K562 (cell line): ENCODE results near the gene LRMDA. TPM values are rescaled to one million over a fixed set of nuclear protein-coding genes. Genes with fewer than 3 reads are reported as not detected.

Experiments used
- ATAC-seq: fragments of 200-7000 bp; cut with Tn5 transposase; 3 replicates; pipeline ENCODE4 v1.9.1; 2020; ENCODE audit warnings: moderate library complexity
- BruUV-seq: library from RNA; stranded (reverse); fragments of 400-500 nt; replicated peaks from 2 replicates; lab custom pipeline; 2021; lab: Mats Ljungman, UMichigan
- CTCF ChIA-PET: fragments of 300-600 bp; formaldehyde crosslinking; extraction: SDS; loops from one replicate; lab custom pipeline; 2021; ENCODE audit warnings: low intra/inter-chr PET ratio; lab: Yijun Ruan, JAX
- POLR2A ChIA-PET: fragments of 300-600, 350-650 bp; sonication (Branson Sonifier 250); formaldehyde crosslinking; extraction: SDS; loops from one replicate; lab custom pipeline; 2021; ENCODE audit warnings: antibody characterized with exemption, inconsistent platforms; lab: Yijun Ruan, JAX
- DNase-seq, 4 experiments: peaks; one replicate each; pipeline versions ENCODE4 v3.0.0 to v3.0.0-alpha.2; 2011 to 2018; ENCODE audit warnings: low spot score in 3 of 4, mixed read lengths in 3 of 4; ENCODE audit errors: extremely low read depth in 1 of 4
- FAIRE-seq: peaks from 2 replicates; lab custom pipeline; 2011; peaks lifted over from hg19 to GRCh38; lab: Jason Lieb, UNC
- H2AFZ ChIP-seq: 2 replicates; pipeline ENCODE4 v1.6.0; 2011; ENCODE audit warnings: low read depth, low read length, control low read depth, inconsistent platforms
- H3K27ac ChIP-seq: fragments of 200-600 bp; 3 replicates; pipeline ENCODE4 v1.8.0; 2011; ENCODE audit warnings: low read depth, mild to moderate bottlenecking, control low read depth, inconsistent platforms, low read length, moderate library complexity, mixed read lengths; ENCODE audit errors: extremely low read depth
- H3K27me3 ChIP-seq, 2 experiments: fragments of 300-600 bp in 1 of 2; 2 replicates in 1 of 2; 3 replicates in 1 of 2; pipeline versions ENCODE4 v1.6.0 to v1.8.0; 2011; ENCODE audit warnings: inconsistent platforms in 2 of 2, low read length in 2 of 2, mild to moderate bottlenecking in 1 of 2, mixed read lengths in 1 of 2, moderate library complexity in 1 of 2; ENCODE audit not compliant: control insufficient read depth in 2 of 2, insufficient read depth in 2 of 2
- H3K36me3 ChIP-seq: fragments of 300-600 bp; 3 replicates; pipeline ENCODE4 v1.8.0; 2011; ENCODE audit warnings: mild to moderate bottlenecking, low read length, inconsistent platforms; ENCODE audit not compliant: control insufficient read depth, insufficient read depth
- H3K4me1 ChIP-seq, 2 experiments: fragments of 200-600 bp in 1 of 2; replicated peaks in 1 of 2; 2 replicates in 1 of 2; 3 replicates in 1 of 2; pipeline versions ENCODE4 v1.5.1 to v1.8.0; 2011; ENCODE audit warnings: inconsistent platforms in 2 of 2, low read length in 2 of 2, mild to moderate bottlenecking in 1 of 2, mixed read lengths in 1 of 2, moderate library complexity in 1 of 2; ENCODE audit not compliant: control insufficient read depth in 2 of 2, insufficient read depth in 2 of 2
- H3K4me2 ChIP-seq: 2 replicates; pipeline ENCODE4 v1.6.1; 2011; ENCODE audit warnings: low read length, control low read depth, inconsistent platforms, mixed read lengths; ENCODE audit not compliant: insufficient read depth
- H3K4me3 ChIP-seq: fragments of 200-600 bp; sonication (generic), shearing (Covaris generic); 2 replicates; pipeline ENCODE4 v1.5.1; 2016; ENCODE audit warnings: control low read depth, inconsistent platforms
- H3K79me2 ChIP-seq: fragments of 200-600 bp; 3 replicates; pipeline ENCODE4 v1.8.0; 2011; ENCODE audit warnings: low read length, inconsistent platforms; ENCODE audit not compliant: control insufficient read depth, insufficient read depth
- H3K9ac ChIP-seq, 2 experiments: 2 replicates each; pipeline versions ENCODE4 v1.6.0 to v1.6.1; 2011; ENCODE audit warnings: low read depth in 2 of 2, low read length in 2 of 2, control low read depth in 1 of 2, inconsistent platforms in 1 of 2, mild to moderate bottlenecking in 1 of 2, mixed read lengths in 1 of 2; ENCODE audit not compliant: insufficient read depth in 1 of 2
- H3K9me1 ChIP-seq: one replicate; pipeline ENCODE4 v1.6.0; 2011; ENCODE audit warnings: inconsistent platforms, mild to moderate bottlenecking, low read length, moderate library complexity; ENCODE audit not compliant: control insufficient read depth, insufficient read depth
- H3K9me3 ChIP-seq: replicated peaks from 2 replicates; pipeline ENCODE4 v1.5.1; 2011; ENCODE audit warnings: low read depth, low read length, inconsistent platforms; ENCODE audit not compliant: control insufficient read depth, insufficient read depth
- H4K20me1 ChIP-seq: replicated peaks from 2 replicates; pipeline ENCODE4 v1.6.1; 2011; ENCODE audit warnings: low read length, inconsistent platforms, mixed read lengths; ENCODE audit not compliant: control insufficient read depth, insufficient read depth
- CSDE1 ChIP-seq, 2 experiments: fragments of 450-650 bp; IDR thresholded peaks; 2 replicates each; pipeline ENCODE4 v1.6.1; 2016; ENCODE audit warnings: mild to moderate bottlenecking in 1 of 2
- FOXM1 ChIP-seq, 2 experiments: fragments of 450-650 bp in 1 of 2; sonication (generic) in 1 of 2; formaldehyde crosslinking in 1 of 2; IDR thresholded peaks; 2 replicates each; pipeline versions ENCODE4 v1.6.1 to v1.9.0; 2017 to 2022; ENCODE audit warnings: low read depth in 2 of 2, mild to moderate bottlenecking in 2 of 2, missing genetic modification reagents in 1 of 2, moderate library complexity in 1 of 2
- GTF3C2 ChIP-seq: IDR thresholded peaks from 3 replicates; pipeline ENCODE4 v1.6.1; 2011; ENCODE audit warnings: borderline replicate concordance, mild to moderate bottlenecking, moderate library complexity; ENCODE audit not compliant: insufficient read length; ENCODE audit errors: extremely low read depth
- MAFF ChIP-seq: IDR thresholded peaks from 2 replicates; pipeline ENCODE4 v1.6.1; 2012; ENCODE audit warnings: low read length, improper control_type of control experiment
- SIN3A ChIP-seq, 2 experiments: fragments of 150-350 bp in 1 of 2; IDR thresholded peaks; 2 replicates each; pipeline ENCODE4 v1.6.1; 2011 to 2016; ENCODE audit warnings: borderline replicate concordance in 2 of 2, low read depth in 2 of 2, low read length in 2 of 2, mild to moderate bottlenecking in 2 of 2, moderate library complexity in 2 of 2; ENCODE audit not compliant: control insufficient read depth in 1 of 2
- TCF15 ChIP-seq: fragments of 250-450 bp; sonication (Bioruptor Pico); IDR thresholded peaks from 2 replicates; pipeline ENCODE4 v1.8.0; 2022; ENCODE audit warnings: moderate library complexity, mild to moderate bottlenecking, inconsistent platforms
- ZBTB33 ChIP-seq: sonication (generic); formaldehyde crosslinking; IDR thresholded peaks from 2 replicates; pipeline ENCODE4 v1.8.1; 2023; ENCODE audit warnings: mild to moderate bottlenecking, missing genetic modification reagents
- ZNF77 ChIP-seq: fragments of 250-450 bp; sonication (Bioruptor Pico); IDR thresholded peaks from 2 replicates; pipeline ENCODE4 v1.5.0; 2020
- WGBS: fragments of 100-300 bp; shearing (Covaris generic); methylation state at CpG from one replicate; pipeline ENCODE4 v1.1.6; 2016; ENCODE audit warnings: low coverage, mixed read lengths; ENCODE audit not compliant: insufficient coverage; ENCODE audit errors: missing lambda C conversion rate; 5-methylcytosine and 5-hydroxymethylcytosine counted together
- in situ Hi-C: fragments of 300-500 bp; cut with MboI; formaldehyde crosslinking; loops from 4 replicates; pipeline ENCODE4 v1.15.0; 2018; ENCODE audit warnings: inconsistent platforms, mixed read lengths
- intact Hi-C: fragments of 100-400 bp; cut with micrococcal nuclease; formaldehyde crosslinking; loops from 2 replicates; pipeline ENCODE4 v1.14.2; 2022
- polyA plus RNA-seq, 8 experiments: library from polyadenylated mRNA; depleted of rRNA in 4 of 8; stranded (reverse) in 5 of 8; unstranded in 3 of 8; fragments of >200 nt; fragmentation: Nextera tagmentation in 2 of 8; fragmentation: Illumina TruSeq in 1 of 8; extraction: Ambion mirVana in 2 of 8; extraction: Trizol in 1 of 8; gene quantifications; 2 replicates each; pipeline versions ENCODE4 v1.2.1 to v1.2.3, GENCODE V29; 2011 to 2014; ENCODE audit warnings: inconsistent platforms in 1 of 8, missing spikeins in 1 of 8
- total RNA-seq, 7 experiments: library from RNA; depleted of rRNA in 6 of 7; stranded (reverse); fragments of >200 nt in 6 of 7; fragmentation: Illumina TruSeq in 2 of 7; extraction: Trizol in 2 of 7; gene quantifications; 2 replicates each; pipeline versions ENCODE4 v1.2.1 to v1.2.3, GENCODE V29; 2011 to 2021; ENCODE audit warnings: low replicate concordance in 1 of 7

The LRMDA gene
- total and polyA plus RNA-seq, 9 of the 15 experiments (the other 6 are each of a cell fraction or from before 2014, with no cell fraction given), result 0.25 TPM; not detected in 8

GRCh38 chr10:75540357-75540966 lies 109.0 kb downstream of the LRMDA start:
- TF ChIP-seq CSDE1 (IDR thresholded peaks at IDR 0.05) (no peak), TCF15 (CRISPR knock-in tag) (no peak), MAFF (no peak)
- Histone ChIP-seq H3K4me1 (no peaks in the 10 kb centered on the region), H3K9ac (no peak overlapping the region), H3K4me2 (no peak overlapping the region), H3K36me3 (no peaks in the 10 kb centered on the region), H3K9me3 (no peaks in the 10 kb centered on the region), H3K27ac (no peak overlapping the region), H2AFZ (no peak overlapping the region), H3K4me3 (no peak overlapping the region), H4K20me1 (no peaks in the 10 kb centered on the region), H3K27me3 (0 out of 5 replicates have a peak, but pooled peaks cover 0 to 2% of the 10 kb centered on the region in 2 experiments), H3K79me2 (no peaks in the 10 kb centered on the region), H3K9me1 (no peaks in the 10 kb centered on the region)
- intact Hi-C loops (no loop called here), in situ Hi-C loops (no loop called here)
- no peak for FAIRE-seq
- ChIA-PET CTCF (no interaction called here), POLR2A (interaction anchor here (0.7 kb wide), 2 partner anchors 15 to 1305 kb away, joined by 3 read pairs; no protein-coding TSS in a partner anchor)
- no TSS peak for BruUV-seq
- WGBS, result 0% methylated on average over 1 of the region's 1 CpG
- ATAC-seq, result no peak
- no peak for DNase-seq

GRCh38 chr10:75540981-75541380 lies 109.6 kb downstream of the LRMDA start:
- 0 out of 5 replicates have a peak, but pooled peaks cover 0 to 2% of the 10 kb centered on the region in 2 experiments for H3K27me3 ChIP-seq
- WGBS, result 0% methylated on average over 4 of the region's 4 CpGs
- no peaks in the 10 kb centered on the region for H3K79me2 ChIP-seq
- no TSS peak for BruUV-seq
- ATAC-seq (no peak), DNase-seq (no peak), FAIRE-seq (no peak)
- POLR2A ChIA-PET, result interaction anchor here (0.7 kb wide), 2 partner anchors 16 to 1305 kb away, joined by 3 read pairs; no protein-coding TSS in a partner anchor
- H3K4me1 ChIP-seq, result no peaks in the 10 kb centered on the region
- in situ Hi-C loops (no loop called here), intact Hi-C loops (no loop called here)
- no peak overlapping the region for H3K4me2 ChIP-seq
- H2AFZ ChIP-seq, result no peak overlapping the region
- no peaks in the 10 kb centered on the region for H3K9me1 ChIP-seq
- no peak overlapping the region for H3K4me3 ChIP-seq
- H4K20me1 ChIP-seq, result no peaks in the 10 kb centered on the region
- CTCF ChIA-PET, result no interaction called here
- H3K36me3 ChIP-seq, result no peaks in the 10 kb centered on the region
- no peaks in the 10 kb centered on the region for H3K9me3 ChIP-seq
- H3K27ac ChIP-seq, result no peak overlapping the region
- no peak overlapping the region for H3K9ac ChIP-seq
- TF ChIP-seq ZNF77 (no peak), FOXM1 (IDR thresholded peaks at IDR 0.05; ENCODE audit: low read depth) (no peak), FOXM1 (CRISPR knock-in tag; IDR thresholded peaks at IDR 0.05; ENCODE audit: low read depth) (no peak), SIN3A (IDR thresholded peaks at IDR 0.05; ENCODE audit: borderline replicate concordance in 2 of 2, control insufficient read depth in 1 of 2, low read depth in 2 of 2, low read length in 2 of 2) (no peak), ZBTB33 (CRISPR knock-in tag) (no peak), GTF3C2 (no peak)
